Activated naive CD4-positive, alpha-beta T cell treated with anti-CD3 and anti-CD28 coated beads, Interleukin-2, amount 50 U/mL, for 72 hours (primary cell): ENCODE results near the gene ABCB11. TPM values are rescaled to one million over a fixed set of nuclear protein-coding genes. Genes with fewer than 3 reads are reported as not detected.
"Not testable (repeated sequence)": the region's sequence is repeated elsewhere in the genome, so short reads cannot be mapped to it uniquely, and the experiment has no call there.

Source experiments
- ATAC-seq, 2 donors: fragments of 150-1000 bp; cut with Tn5 transposase; 2 replicates each; pipeline ENCODE4 v1.10.0; 2021; ENCODE audit warnings: mild to moderate bottlenecking in 2 of 2, moderate library complexity in 2 of 2
- DNase-seq, 2 donors: peaks; one replicate each; pipeline ENCODE4 v3.0.0; 2021 to 2022; ENCODE audit warnings: low spot score in 2 of 2
- H3K27ac Mint-ChIP-seq, 2 donors: one replicate each; pipeline ENCODE4 v1.8.0; 2022; ENCODE audit warnings: mild to moderate bottlenecking in 2 of 2, mixed read lengths in 2 of 2
- H3K36me3 Mint-ChIP-seq, 2 donors: one replicate each; pipeline ENCODE4 v1.8.0; 2022; ENCODE audit warnings: mixed read lengths in 2 of 2
- H3K9me3 Mint-ChIP-seq, 2 donors: one replicate each; pipeline ENCODE4 v1.8.0; 2022; ENCODE audit warnings: mixed read lengths in 2 of 2
- total RNA-seq, 2 donors: library from RNA; stranded (reverse); gene quantifications; one replicate each; pipeline ENCODE4 v1.2.3, GENCODE V29; 2022

ABCB11 gene
- total RNA-seq, 2 donors from 2014 or later = not detected

DNA sequence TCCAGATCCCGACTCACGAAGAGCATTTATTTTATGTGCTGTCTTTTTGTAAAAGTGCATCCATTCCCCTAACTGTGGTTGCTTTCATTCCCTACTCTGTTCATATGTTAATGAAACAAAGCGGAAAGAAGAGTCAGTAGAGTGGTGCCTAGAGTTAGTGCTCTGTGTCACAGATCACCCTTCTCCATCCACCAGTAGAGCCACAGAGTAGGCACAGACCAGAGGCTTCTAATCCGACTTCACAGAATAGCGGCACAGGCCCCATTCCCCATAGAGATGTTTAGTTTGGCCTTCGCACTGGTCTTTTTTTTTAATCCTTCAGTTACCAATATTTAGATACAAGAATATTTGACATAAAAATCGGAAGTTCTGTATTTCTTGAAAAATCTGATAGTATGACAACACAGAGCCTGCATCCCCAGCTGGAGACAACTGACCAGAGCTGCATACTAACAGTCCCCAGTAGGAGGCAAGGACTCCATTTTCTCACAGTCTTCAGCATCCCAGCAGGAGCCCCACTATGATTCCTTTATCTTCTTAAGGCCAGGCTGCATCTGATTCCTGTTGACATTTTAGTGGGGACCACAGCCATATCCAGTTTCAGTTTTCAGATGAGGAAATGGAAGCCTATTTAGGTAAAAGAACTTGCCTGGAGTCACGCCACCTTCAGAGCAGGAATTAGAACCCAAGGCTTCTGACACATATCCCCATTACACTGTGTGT, 123.0 kb downstream of the ABCB11 start:
- Mint-ChIP-seq H3K36me3 (no peaks in the 10 kb centered on the region), H3K9me3 (no peaks in the 10 kb centered on the region), H3K27ac (no peak overlapping the region)
- DNase-seq (no peak), ATAC-seq (no peak)

DNA sequence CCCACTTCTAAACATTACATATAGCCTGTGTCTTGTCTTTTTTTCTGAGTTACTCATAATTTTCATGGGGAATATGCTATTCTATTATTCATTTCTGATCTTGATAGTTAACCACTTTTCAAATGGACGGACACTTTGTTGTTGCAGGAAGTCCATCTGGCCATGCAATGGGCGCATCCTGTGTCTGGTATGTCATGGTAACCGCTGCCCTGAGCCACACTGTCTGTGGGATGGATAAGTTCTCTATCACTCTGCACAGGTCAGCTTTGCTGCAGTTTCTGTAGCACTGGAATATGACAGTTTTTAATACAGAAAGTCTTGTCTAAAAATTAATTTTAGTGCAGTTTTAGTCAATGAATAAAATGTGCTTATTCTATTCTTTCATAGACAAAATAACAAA, 126.8 kb downstream of the ABCB11 start:
- no peaks in the 10 kb centered on the region for H3K9me3 Mint-ChIP-seq
- H3K27ac Mint-ChIP-seq = no peak overlapping the region
- ATAC-seq (no peak), DNase-seq (no peak)
- no peaks in the 10 kb centered on the region for H3K36me3 Mint-ChIP-seq

- no peak for ATAC-seq
- no peaks in the 10 kb centered on the region for H3K9me3 Mint-ChIP-seq
- no peak overlapping the region for H3K27ac Mint-ChIP-seq
Measured at GRCh38 chr2:168903888-168904287, 127.2 kb downstream of the ABCB11 start.

DNA sequence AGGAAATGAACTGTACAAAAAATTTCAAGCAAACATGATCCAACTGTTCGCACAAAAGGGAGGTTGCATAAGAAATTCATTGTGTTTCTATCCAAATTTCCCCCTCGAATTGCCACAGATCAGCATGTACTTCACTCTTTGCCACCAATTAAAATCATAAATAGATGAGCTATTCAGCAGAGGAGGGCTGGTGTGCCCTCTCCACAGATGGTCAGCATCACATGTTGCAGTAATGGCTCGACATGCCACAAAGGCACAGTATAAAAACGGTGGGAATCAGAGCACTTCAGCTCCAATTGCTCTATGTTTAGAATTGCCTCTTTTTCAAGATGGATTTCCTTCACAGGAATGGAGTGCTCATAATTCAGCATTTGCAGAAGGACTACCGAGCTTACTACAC, 130.1 kb downstream of the ABCB11 start, which contains the start of gene G6PC2:
TSS of gene G6PC2 (plus strand) at position 289 of the 400 bp plus-strand sequence. CDS start at position 330, 41 bp downstream.
- no peaks in the 10 kb centered on the region for H3K36me3 Mint-ChIP-seq
- ATAC-seq (no peak), DNase-seq (no peak)
- H3K27ac Mint-ChIP-seq = no peak within 1 kb of the TSS
- H3K9me3 Mint-ChIP-seq = no peaks in the 10 kb centered on the region

More at GRCh38 chr2:168903888-168904287, 127.2 kb downstream of the ABCB11 start:
- DNase-seq = no peak
- no peaks in the 10 kb centered on the region for H3K36me3 Mint-ChIP-seq

GRCh38 chr2:168897449-168897848, 133.7 kb downstream of the ABCB11 start:
- Mint-ChIP-seq H3K36me3 (no peaks in the 10 kb centered on the region), H3K27ac (no peak overlapping the region), H3K9me3 (no peaks in the 10 kb centered on the region)
- ATAC-seq (no peak), DNase-seq (no peak)

GRCh38 chr2:168896783-168897182, 134.3 kb downstream of the ABCB11 start:
- no peaks in the 10 kb centered on the region for H3K36me3 Mint-ChIP-seq
- DNase-seq (no peak), ATAC-seq (peak in 1 of 2 donors; percentile 54)
- no peaks in the 10 kb centered on the region for H3K9me3 Mint-ChIP-seq
- no peak overlapping the region for H3K27ac Mint-ChIP-seq

DNA sequence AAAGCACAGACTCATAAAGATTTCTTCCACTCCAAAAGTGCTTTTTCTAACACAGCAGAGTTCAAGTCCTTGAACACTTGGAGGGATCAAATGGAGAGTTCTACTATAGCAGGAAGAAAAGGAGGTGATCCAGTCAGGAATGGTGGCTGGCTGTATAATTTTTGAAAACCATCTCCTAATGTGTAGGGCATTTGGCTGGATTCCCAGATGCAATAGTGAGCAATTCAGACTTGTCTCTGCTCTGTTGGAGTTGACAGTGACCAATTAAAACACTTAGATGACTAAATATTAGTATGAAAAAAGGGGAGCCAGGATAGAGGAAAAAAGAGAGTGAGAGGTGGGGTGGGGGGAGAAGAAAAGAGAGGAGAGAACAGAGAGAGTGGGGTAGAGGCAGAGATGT, 135.4 kb downstream of the ABCB11 start:
- Mint-ChIP-seq H3K36me3 (no peaks in the 10 kb centered on the region), H3K27ac (no peak overlapping the region), H3K9me3 (no peaks in the 10 kb centered on the region)
- ATAC-seq (no peak), DNase-seq (no peak)

DNA sequence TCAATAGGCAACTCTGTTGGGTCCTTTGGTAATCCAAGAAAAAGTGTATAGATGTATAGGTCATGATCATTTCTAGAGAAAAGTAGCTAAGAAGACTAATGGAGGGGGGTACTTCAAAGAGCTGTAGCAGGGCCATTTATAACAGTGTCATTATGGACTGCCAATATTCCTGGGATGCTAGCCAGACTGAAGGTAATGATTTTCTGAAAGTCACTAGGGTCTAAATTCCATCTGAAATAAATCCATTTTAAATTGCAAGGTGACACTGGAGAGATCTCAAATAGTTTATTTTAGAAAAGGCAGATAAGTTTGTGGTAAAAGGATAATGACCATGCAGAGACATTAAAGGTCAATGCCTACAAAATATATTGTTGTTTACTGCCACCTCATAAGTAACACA, 136.4 kb downstream of the ABCB11 start:
- ATAC-seq (no peak), DNase-seq (no peak)
- Mint-ChIP-seq H3K27ac (no peak overlapping the region), H3K9me3 (no peaks in the 10 kb centered on the region), H3K36me3 (peaks cover 8% of the 10 kb centered on the region in 2 donors)

DNA sequence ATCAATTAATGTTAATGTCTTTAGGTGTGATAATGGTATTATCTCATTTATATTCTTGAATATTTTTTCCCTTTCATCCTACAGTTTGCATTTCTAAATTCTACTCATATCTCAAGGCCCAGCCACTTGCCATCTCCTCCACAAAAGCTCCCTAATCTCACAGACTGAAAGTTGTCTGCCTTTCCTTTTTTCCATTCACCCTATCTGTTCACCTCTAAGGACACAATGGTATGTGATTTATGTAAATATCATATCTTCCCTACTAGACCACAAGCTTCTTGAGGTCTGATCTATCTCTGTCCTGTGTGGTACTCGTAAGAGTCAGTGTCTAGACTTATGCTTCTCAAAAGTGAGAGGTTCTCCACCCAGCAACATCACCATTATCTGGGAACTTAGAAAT, 137.0 kb downstream of the ABCB11 start:
- no peak for DNase-seq
- no peak overlapping the region for H3K27ac Mint-ChIP-seq
- H3K9me3 Mint-ChIP-seq = no peaks in the 10 kb centered on the region
- ATAC-seq = no peak
- H3K36me3 Mint-ChIP-seq = peaks cover 14 to 15% of the 10 kb centered on the region in 2 donors

- Mint-ChIP-seq H3K9me3 (no peaks in the 10 kb centered on the region), H3K36me3 (peaks cover 15 to 23% of the 10 kb centered on the region in 2 donors), H3K27ac (no peak overlapping the region)
- no peak for ATAC-seq
- DNase-seq = no peak
Measured at GRCh38 chr2:168892327-168892726, 138.8 kb downstream of the ABCB11 start.

- peak; percentile 99 to 100 for ATAC-seq
- H3K36me3 Mint-ChIP-seq = peaks cover 15 to 37% of the 10 kb centered on the region in 2 donors
- H3K27ac Mint-ChIP-seq = peak within 1 kb of the TSS; percentile 93
- H3K9me3 Mint-ChIP-seq = no peaks in the 10 kb centered on the region
- DNase-seq = peak; percentile 84 to 90
Measured at GRCh38 chr2:168890006-168890782, 140.9 kb downstream of the ABCB11 start, which contains the start of gene SPC25. SPC25 (minus strand) TSS chr2:168890430; CDS start chr2:168889519, 911 bp downstream.

DNA sequence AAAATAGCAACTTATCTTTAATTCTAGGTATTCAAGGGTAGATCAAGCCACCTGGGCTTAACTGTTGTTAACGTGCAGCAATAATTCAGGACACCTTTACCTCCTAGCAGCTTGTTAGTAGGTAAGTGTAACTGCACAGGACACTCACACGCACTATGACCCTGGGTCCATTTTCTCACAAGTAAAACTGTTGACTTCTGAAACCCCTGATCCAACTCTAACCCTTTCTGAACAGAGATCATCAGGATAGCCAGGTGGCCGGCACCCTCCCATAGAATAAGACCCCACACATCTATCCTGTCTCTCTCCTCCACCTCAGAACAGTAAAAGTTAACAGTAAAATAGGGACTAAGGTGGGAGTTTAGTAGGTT, 141.5 kb downstream of the ABCB11 start:
- Mint-ChIP-seq H3K9me3 (no peaks in the 10 kb centered on the region), H3K27ac (peak overlapping the region; percentile 93), H3K36me3 (peaks cover 15 to 42% of the 10 kb centered on the region in 2 donors)
- DNase-seq = no peak
- peak in 1 of 2 donors; percentile 1 for ATAC-seq

DNA sequence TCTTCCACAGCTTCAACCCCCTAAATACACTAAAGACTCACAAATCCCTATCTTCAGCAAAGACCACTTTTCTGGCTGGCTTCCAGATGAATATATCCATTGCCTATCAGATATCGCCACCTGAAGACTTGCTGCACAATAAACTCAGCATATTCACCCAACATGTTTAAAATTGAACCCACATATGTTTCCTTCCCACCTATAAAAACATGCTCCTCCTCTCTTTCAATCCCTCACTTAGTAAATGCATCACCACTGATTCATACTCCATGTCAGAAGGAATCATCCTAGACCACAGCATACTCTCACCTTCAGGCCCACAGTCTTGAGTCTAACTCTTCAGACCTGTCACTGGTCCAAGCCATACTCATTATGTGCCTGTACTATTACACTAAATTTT, 146.1 kb downstream of the ABCB11 start:
- DNase-seq (no peak), ATAC-seq (peak; percentile 92 to 93)
- Mint-ChIP-seq H3K27ac (no peak overlapping the region), H3K9me3 (no peaks in the 10 kb centered on the region), H3K36me3 (peaks cover 9 to 46% of the 10 kb centered on the region in 2 donors)

- H3K9me3 Mint-ChIP-seq, H3K27ac Mint-ChIP-seq, ATAC-seq, DNase-seq: not testable (repeated sequence)
- H3K36me3 Mint-ChIP-seq = peaks cover 0 to 26% of the 10 kb centered on the region in 2 donors
Measured at GRCh38 chr2:168882163-168882562, 149.0 kb downstream of the ABCB11 start.

DNA sequence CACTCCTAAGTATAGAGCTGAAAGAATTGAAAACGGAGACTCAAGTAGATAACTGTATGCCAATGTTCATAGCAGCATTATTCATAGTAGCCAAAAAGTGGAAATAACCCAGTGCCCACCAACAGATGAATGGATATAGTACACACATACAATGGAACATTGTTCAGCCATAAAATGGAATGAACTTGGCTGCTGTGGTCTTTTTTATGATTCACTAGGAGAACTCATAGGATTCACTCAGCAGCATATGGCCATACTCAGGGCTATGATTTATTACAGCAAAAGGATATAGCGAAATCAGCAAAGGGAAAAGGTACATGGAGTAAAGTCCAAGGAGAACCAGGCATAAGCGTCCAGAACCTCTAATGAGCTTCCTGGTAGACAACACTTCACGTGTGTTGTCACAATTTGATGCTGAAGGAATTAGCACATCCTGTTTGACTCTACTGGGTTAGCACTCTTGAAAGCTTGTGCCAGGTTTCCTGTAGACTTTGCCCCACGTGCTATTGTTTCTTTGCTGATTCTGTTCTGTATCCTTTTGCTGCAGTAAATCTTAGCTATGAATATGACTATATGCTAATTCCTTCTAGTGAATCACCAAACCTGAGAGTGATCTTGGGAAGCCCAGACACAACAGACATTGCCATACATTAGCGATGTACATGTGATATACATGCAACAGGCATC, 156.6 kb downstream of the ABCB11 start:
- ATAC-seq = no peak
- Mint-ChIP-seq H3K36me3 (peaks cover 4 to 16% of the 10 kb centered on the region in 2 donors), H3K9me3 (no peaks in the 10 kb centered on the region), H3K27ac (no peak overlapping the region)
- DNase-seq = no peak

DNA sequence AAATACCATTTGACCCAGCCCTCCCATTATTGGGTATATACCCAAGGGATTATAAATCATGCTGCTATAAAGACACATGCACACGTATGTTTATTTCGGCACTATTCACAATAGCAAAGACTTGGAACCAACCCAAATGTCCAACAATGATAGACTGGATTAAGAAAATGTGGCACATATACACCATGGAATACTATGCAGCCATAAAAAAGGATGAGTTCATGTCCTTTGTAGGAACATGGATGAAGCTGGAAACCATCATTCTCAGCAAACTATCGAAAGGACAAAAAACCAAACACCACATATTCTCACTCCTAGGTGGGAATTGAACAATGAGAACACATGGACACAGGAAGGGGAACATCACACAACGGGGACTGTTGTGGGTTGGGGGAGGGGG, 160.3 kb downstream of the ABCB11 start:
- not testable (repeated sequence) for H3K9me3 Mint-ChIP-seq, H3K27ac Mint-ChIP-seq, ATAC-seq, DNase-seq
- H3K36me3 Mint-ChIP-seq = peaks cover 10 to 37% of the 10 kb centered on the region in 2 donors
